ENCODE data around the gene VAT1.

- no peak for TF ChIP-seq CTCF (IDR thresholded peaks at IDR 0.05 in 8 of 11, conservative IDR thresholded peaks at IDR 0.05 in 3 of 11)
- no peak for TF ChIP-seq POLR2AphosphoS5 (IDR thresholded peaks at IDR 0.05)
- TF ChIP-seq POLR2A (IDR thresholded peaks at IDR 0.05): no peak
These were observed 47.2 kb upstream of the VAT1 start for GRCh38 chr17:43069368-43069898.
